Fibroblast of gingiva (primary cell): ENCODE measurements around the gene USP51.
"Not testable (repeated sequence)": the region's sequence is repeated elsewhere in the genome, so short reads cannot be mapped to it uniquely, and the experiment has no call there.

Experiments
- DNase-seq: peaks from one replicate; pipeline ENCODE4 v3.0.0-alpha.2; 2011; ENCODE audit warnings: low read depth

USP51 gene

GRCh38 chrX:55465108-55465507 is 24.5 kb downstream of the USP51 start:
- not testable (repeated sequence) for DNase-seq

GRCh38 chrX:55464050-55464449 is 25.6 kb downstream of the USP51 start:
- DNase-seq = not testable (repeated sequence)

GRCh38 chrX:55459926-55460325 is 29.7 kb downstream of the USP51 start:
- DNase-seq = not testable (repeated sequence)

GRCh38 chrX:55459426-55459825 is 30.2 kb downstream of the USP51 start:
- not testable (repeated sequence) for DNase-seq

GRCh38 chrX:55455708-55456107 is 33.9 kb downstream of the USP51 start:
- DNase-seq = not testable (repeated sequence)

- DNase-seq = no peak
These were observed 36.9 kb downstream of the USP51 start for GRCh38 chrX:55452833-55453124.

- peak; percentile 81 for DNase-seq
These were observed 37.4 kb downstream of the USP51 start, which contains the start of gene MAGEH1 for GRCh38 chrX:55451990-55452832. MAGEH1 (plus strand) TSS chrX:55452127; CDS start chrX:55452375, 248 bp downstream.

GRCh38 chrX:55451626-55451989 is 38.0 kb downstream of the USP51 start:
- no peak for DNase-seq

- DNase-seq = no peak
These were observed 38.5 kb downstream of the USP51 start for GRCh38 chrX:55451141-55451540.

GRCh38 chrX:55450259-55450658 is 39.4 kb downstream of the USP51 start:
- no peak for DNase-seq

- DNase-seq = not testable (repeated sequence)
These were observed 46.2 kb downstream of the USP51 start for GRCh38 chrX:55443468-55443867.
